Measurements from ENCODE around the gene IQGAP2.

DNA sequence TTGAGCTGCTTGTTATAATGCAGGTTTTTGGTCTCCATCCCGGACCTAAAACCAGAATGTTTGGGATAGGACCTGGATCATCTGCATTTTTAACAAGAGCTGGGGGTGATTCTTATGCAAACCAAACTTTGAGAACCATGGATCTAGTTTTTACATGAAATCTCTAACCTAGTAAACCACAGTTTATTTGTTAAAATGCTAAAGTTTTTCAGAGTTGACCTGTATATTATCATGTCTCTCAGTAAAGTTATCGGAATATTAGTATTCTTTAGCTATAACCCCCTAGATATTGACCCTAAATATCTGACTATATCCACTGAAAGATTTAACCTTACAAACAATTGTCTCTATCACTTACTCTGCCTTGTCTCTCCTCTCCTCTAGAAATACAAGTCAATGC is 341.5 kb downstream of the IQGAP2 start:
- TF ChIP-seq, protein P1, sequence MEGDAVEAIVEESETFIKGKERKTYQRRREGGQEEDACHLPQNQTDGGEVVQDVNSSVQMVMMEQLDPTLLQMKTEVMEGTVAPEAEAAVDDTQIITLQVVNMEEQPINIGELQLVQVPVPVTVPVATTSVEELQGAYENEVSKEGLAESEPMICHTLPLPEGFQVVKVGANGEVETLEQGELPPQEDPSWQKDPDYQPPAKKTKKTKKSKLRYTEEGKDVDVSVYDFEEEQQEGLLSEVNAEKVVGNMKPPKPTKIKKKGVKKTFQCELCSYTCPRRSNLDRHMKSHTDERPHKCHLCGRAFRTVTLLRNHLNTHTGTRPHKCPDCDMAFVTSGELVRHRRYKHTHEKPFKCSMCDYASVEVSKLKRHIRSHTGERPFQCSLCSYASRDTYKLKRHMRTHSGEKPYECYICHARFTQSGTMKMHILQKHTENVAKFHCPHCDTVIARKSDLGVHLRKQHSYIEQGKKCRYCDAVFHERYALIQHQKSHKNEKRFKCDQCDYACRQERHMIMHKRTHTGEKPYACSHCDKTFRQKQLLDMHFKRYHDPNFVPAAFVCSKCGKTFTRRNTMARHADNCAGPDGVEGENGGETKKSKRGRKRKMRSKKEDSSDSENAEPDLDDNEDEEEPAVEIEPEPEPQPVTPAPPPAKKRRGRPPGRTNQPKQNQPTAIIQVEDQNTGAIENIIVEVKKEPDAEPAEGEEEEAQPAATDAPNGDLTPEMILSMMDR (IDR thresholded peaks at IDR 0.05) = no peak
- TF ChIP-seq SIN3A (IDR thresholded peaks at IDR 0.05; ENCODE audit: borderline replicate concordance, insufficient read depth, low read depth, low read length) (no peak), TCF7L2 (IDR thresholded peaks at IDR 0.05; ENCODE audit: low read depth, low read length) (no peak), POLR2AphosphoS5 (IDR thresholded peaks at IDR 0.05; ENCODE audit: low read depth, low read length) (no peak)
- TF ChIP-seq, protein P2, sequence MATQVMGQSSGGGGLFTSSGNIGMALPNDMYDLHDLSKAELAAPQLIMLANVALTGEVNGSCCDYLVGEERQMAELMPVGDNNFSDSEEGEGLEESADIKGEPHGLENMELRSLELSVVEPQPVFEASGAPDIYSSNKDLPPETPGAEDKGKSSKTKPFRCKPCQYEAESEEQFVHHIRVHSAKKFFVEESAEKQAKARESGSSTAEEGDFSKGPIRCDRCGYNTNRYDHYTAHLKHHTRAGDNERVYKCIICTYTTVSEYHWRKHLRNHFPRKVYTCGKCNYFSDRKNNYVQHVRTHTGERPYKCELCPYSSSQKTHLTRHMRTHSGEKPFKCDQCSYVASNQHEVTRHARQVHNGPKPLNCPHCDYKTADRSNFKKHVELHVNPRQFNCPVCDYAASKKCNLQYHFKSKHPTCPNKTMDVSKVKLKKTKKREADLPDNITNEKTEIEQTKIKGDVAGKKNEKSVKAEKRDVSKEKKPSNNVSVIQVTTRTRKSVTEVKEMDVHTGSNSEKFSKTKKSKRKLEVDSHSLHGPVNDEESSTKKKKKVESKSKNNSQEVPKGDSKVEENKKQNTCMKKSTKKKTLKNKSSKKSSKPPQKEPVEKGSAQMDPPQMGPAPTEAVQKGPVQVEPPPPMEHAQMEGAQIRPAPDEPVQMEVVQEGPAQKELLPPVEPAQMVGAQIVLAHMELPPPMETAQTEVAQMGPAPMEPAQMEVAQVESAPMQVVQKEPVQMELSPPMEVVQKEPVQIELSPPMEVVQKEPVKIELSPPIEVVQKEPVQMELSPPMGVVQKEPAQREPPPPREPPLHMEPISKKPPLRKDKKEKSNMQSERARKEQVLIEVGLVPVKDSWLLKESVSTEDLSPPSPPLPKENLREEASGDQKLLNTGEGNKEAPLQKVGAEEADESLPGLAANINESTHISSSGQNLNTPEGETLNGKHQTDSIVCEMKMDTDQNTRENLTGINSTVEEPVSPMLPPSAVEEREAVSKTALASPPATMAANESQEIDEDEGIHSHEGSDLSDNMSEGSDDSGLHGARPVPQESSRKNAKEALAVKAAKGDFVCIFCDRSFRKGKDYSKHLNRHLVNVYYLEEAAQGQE (IDR thresholded peaks at IDR 0.05; ENCODE audit: insufficient read depth in 1 of 2, low read depth in 2 of 2, low read length in 1 of 2) = no peak
